Epithelial cell of alveolus of lung (primary cell): Measurements from ENCODE around the gene ASTN1. TPM values are rescaled to one million over a fixed set of nuclear protein-coding genes. Genes with fewer than 3 reads are reported as not detected.

Experiments used
- total RNA-seq: library from RNA; depleted of rRNA; stranded (reverse); fragments of >200 nt; gene quantifications from 2 replicates; pipeline ENCODE4 v1.2.1, GENCODE V29; 2015

The ASTN1 gene
- total RNA-seq: 0.32 and 0.52 TPM in 2 replicates

DNA sequence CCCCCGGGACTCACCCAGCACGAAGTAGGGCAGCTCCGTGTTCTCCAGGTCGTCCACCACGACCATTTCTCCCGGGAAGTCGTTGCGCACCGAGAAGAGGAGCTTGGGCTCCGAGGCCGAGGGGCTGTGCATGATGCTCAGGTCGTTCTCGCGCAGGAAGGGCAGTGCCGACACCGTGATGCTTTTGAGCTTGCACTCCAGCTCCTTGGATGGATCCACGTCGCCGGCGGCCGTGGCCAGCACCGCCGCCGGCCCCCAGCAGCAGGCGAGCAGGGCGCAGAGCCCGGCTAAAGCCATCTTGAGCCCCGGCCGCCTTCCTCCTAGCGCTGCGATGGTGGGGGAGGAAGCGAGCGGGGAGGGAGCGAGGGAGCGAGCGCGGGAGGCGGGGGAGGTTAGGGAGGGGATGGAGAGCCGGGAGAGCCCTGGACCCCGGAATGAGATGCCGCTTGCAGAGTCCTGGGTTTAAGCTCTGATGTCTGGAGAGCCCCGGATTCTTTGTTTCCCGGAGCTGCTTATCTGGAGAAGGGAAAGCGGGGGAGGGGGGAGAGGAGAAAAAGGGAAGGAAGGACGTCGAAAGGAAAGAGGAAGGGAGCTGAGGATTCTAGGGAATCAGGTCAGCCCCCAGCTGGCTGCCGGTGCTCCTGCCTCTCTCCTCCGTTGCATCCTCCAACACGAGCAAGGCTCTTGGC lies at the start of gene ASTN1:
ASTN1 (minus strand) TSS at position 333 of the 689 bp plus-strand sequence; CDS start at position 297, 36 bp downstream.

DNA sequence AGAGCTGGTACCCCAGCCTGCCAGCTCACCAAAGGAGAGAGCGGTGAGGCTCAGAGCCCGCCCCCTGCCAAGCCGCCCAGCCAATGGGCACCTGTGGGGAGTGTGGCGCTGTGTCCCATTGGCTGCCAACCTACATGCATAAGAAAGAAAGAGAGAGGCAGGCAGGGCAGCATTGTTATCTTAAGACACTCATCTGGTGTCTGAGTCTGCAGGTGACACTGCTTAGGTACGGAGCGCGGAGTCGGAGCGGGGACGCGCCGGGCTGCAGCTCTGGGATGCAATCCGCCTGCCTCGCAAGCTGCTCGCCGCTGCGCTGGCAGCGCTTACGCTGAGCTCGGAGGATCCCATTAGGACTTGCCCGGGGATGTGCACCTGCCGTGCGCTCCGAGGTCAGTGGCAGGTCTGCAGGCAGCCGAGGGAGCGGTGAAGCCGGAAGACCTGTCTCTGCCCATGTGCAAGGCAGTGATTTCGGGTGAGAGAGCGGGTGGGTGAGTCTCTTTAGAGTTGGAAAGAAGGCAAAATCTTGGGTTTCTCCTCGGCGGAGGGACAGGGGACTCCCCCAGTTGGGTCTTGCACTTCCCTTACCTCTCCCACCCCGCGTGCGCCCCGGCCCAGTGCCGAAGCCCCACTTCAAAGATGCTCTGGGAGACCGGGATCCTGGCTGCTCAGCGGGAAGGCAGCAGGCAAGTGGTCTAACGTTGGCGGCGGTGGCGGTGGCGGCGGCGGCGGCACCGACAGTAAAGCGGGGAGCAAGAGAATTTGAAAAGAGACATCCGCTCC lies 6.4 kb upstream of the ASTN1 start, which contains the start of gene BRINP2:
BRINP2 (plus strand) TSS at position 203 of the 780 bp plus-strand sequence. CDS start 58,919 bp downstream, outside the sequence.

Other genes starting within 250 kb of the ASTN1 start
- 0.39 and 0.72 TPM in 2 replicates for gene BRINP2, start 6.2 kb upstream of the ASTN1 start, total RNA-seq